GM23338 (cell line): ENCODE data around the gene TCIRG1. TPM values are rescaled to one million over a fixed set of nuclear protein-coding genes. Genes with fewer than 3 reads are reported as not detected.

Experiments used
- ATAC-seq: fragments of 200-7000 bp; cut with Tn5 transposase; 3 replicates; pipeline ENCODE4 v1.9.1; 2020
- DNase-seq: peaks from one replicate; pipeline ENCODE4 v3.0.0-alpha.2; 2015; ENCODE audit warnings: low spot score
- H2AFZ ChIP-seq: fragments of 200-600 bp; sonication (generic); 2 replicates; pipeline ENCODE4 v1.8.0; 2016; ENCODE audit warnings: antibody characterized with exemption, mild to moderate bottlenecking, moderate library complexity
- H3F3A ChIP-seq: fragments of 200-600 bp; sonication (generic); replicated peaks from 2 replicates; pipeline ENCODE4 v1.8.0; 2017; ENCODE audit warnings: antibody characterized with exemption, mixed run types, low read depth
- H3K27ac ChIP-seq: fragments of 200-600 bp; sonication (generic); 2 replicates; pipeline ENCODE4 v1.6.1; 2016; ENCODE audit warnings: low read depth
- H3K27me3 ChIP-seq: fragments of 200-600 bp; sonication (generic); 2 replicates; pipeline ENCODE4 v1.8.0; 2016; ENCODE audit warnings: mild to moderate bottlenecking, mixed run types, moderate library complexity; ENCODE audit not compliant: insufficient read depth
- H3K36me3 ChIP-seq: fragments of 200-600 bp; sonication (generic); 2 replicates; pipeline ENCODE4 v1.8.0; 2016; ENCODE audit warnings: mild to moderate bottlenecking; ENCODE audit not compliant: insufficient read depth
- H3K4me1 ChIP-seq: fragments of 200-600 bp; sonication (generic); 2 replicates; pipeline ENCODE4 v1.8.0; 2016; ENCODE audit warnings: mild to moderate bottlenecking, moderate library complexity; ENCODE audit not compliant: insufficient read depth
- H3K4me2 ChIP-seq: fragments of 200-600 bp; sonication (generic); 2 replicates; pipeline ENCODE4 v1.7.1; 2017; ENCODE audit warnings: mixed run types
- H3K4me3 ChIP-seq: fragments of 200-600 bp; sonication (generic); 2 replicates; pipeline ENCODE4 v1.6.1; 2016; ENCODE audit warnings: mixed run types
- H3K79me2 ChIP-seq: fragments of 200-600 bp; sonication (generic); replicated peaks from 2 replicates; pipeline ENCODE4 v1.8.0; 2017; ENCODE audit warnings: mild to moderate bottlenecking; ENCODE audit not compliant: insufficient read depth
- H3K9me2 ChIP-seq: fragments of 200-600 bp; sonication (generic); 2 replicates; pipeline ENCODE4 v1.8.0; 2017; ENCODE audit not compliant: insufficient read depth
- H4K20me1 ChIP-seq: fragments of 200-600 bp; sonication (generic); replicated peaks from 2 replicates; pipeline ENCODE4 v1.8.0; 2017; ENCODE audit warnings: mild to moderate bottlenecking; ENCODE audit not compliant: insufficient read depth
- H3K27ac Mint-ChIP-seq: 2 replicates; pipeline ENCODE4 v1.8.0; 2020; ENCODE audit warnings: inconsistent platforms, mild to moderate bottlenecking, moderate library complexity, mixed read lengths
- H3K27me3 Mint-ChIP-seq: 3 replicates; pipeline ENCODE4 v1.8.0; 2022; ENCODE audit warnings: low read depth, mild to moderate bottlenecking, moderate library complexity, mixed read lengths, inconsistent platforms; ENCODE audit not compliant: insufficient read depth, poor library complexity
- H3K36me3 Mint-ChIP-seq: 3 replicates; pipeline ENCODE4 v1.8.0; 2021; ENCODE audit warnings: low read depth, mild to moderate bottlenecking, inconsistent platforms, moderate library complexity, mixed read lengths
- H3K4me1 Mint-ChIP-seq: 3 replicates; pipeline ENCODE4 v1.8.0; 2020; ENCODE audit warnings: mild to moderate bottlenecking, inconsistent platforms, mixed read lengths
- H3K4me3 Mint-ChIP-seq: 3 replicates; pipeline ENCODE4 v1.8.0; 2021; ENCODE audit warnings: moderate library complexity, mild to moderate bottlenecking, inconsistent platforms, mixed read lengths
- H3K9me3 Mint-ChIP-seq: 3 replicates; pipeline ENCODE4 v1.8.0; 2020; ENCODE audit warnings: moderate library complexity, mild to moderate bottlenecking, inconsistent platforms, mixed read lengths
- CREB1 ChIP-seq: fragments of 250-450 bp; sonication (Bioruptor Pico); IDR thresholded peaks from 2 replicates; pipeline ENCODE4 v1.5.0; 2020; ENCODE audit warnings: low read depth, mild to moderate bottlenecking, moderate library complexity
- EZH2 ChIP-seq: fragments of 200-600 bp; sonication (generic); IDR thresholded peaks from one replicate; pipeline ENCODE4 v1.8.0; 2017; ENCODE audit warnings: antibody characterized with exemption, mild to moderate bottlenecking, low read depth; ENCODE audit not compliant: unreplicated experiment
- EZH2phosphoT487 ChIP-seq: fragments of 200-600 bp; sonication (generic); IDR thresholded peaks from one replicate; pipeline ENCODE4 v1.8.1; 2018; ENCODE audit warnings: antibody characterized with exemption; ENCODE audit not compliant: unreplicated experiment
- NANOG ChIP-seq: IDR thresholded peaks from 2 replicates; pipeline ENCODE4 v1.6.1; 2016; ENCODE audit warnings: antibody characterized with exemption, borderline replicate concordance
- POLR2AphosphoS5 ChIP-seq: IDR thresholded peaks from 2 replicates; pipeline ENCODE4 v1.6.1; 2016; ENCODE audit warnings: antibody characterized with exemption, low read depth
- REST ChIP-seq: IDR thresholded peaks from one replicate; pipeline ENCODE4 v1.6.1; 2018; ENCODE audit warnings: antibody characterized with exemption; ENCODE audit not compliant: unreplicated experiment
- STAT1 ChIP-seq: IDR thresholded peaks from one replicate; pipeline ENCODE4 v1.6.1; 2016; ENCODE audit warnings: antibody characterized with exemption; ENCODE audit not compliant: unreplicated experiment
- ZNF114 ChIP-seq: fragments of 250-450 bp; sonication (Bioruptor Pico); IDR thresholded peaks from 2 replicates; pipeline ENCODE4 v1.5.0; 2020; ENCODE audit warnings: mild to moderate bottlenecking, moderate library complexity
- ZNF331 ChIP-seq: fragments of 250-450 bp; sonication (Bioruptor Pico); IDR thresholded peaks from 2 replicates; pipeline ENCODE4 v1.5.0; 2020; ENCODE audit warnings: low read depth, mild to moderate bottlenecking, moderate library complexity
- polyA plus RNA-seq: library from polyadenylated mRNA; unstranded; fragments of >200 nt; fragmentation: Nextera tagmentation; extraction: Ambion mirVana; gene quantifications from 2 replicates; pipeline ENCODE4 v1.2.1, GENCODE V29; 2016
- total RNA-seq: library from RNA; depleted of rRNA; stranded (reverse); fragments of >200 nt; shearing (Covaris generic); gene quantifications from 2 replicates; pipeline ENCODE4 v1.2.3, GENCODE V29; 2014
- TF ChIP-seq, protein P1 (sequence below): fragments of 250-450 bp; sonication (Bioruptor Pico); IDR thresholded peaks from 2 replicates; pipeline ENCODE4 v1.5.0; 2020; ENCODE audit warnings: mild to moderate bottlenecking, moderate library complexity

The TCIRG1 gene
- total and polyA plus RNA-seq, 2 experiments from 2014 or later, result 20.4 to 40.4 TPM

DNA sequence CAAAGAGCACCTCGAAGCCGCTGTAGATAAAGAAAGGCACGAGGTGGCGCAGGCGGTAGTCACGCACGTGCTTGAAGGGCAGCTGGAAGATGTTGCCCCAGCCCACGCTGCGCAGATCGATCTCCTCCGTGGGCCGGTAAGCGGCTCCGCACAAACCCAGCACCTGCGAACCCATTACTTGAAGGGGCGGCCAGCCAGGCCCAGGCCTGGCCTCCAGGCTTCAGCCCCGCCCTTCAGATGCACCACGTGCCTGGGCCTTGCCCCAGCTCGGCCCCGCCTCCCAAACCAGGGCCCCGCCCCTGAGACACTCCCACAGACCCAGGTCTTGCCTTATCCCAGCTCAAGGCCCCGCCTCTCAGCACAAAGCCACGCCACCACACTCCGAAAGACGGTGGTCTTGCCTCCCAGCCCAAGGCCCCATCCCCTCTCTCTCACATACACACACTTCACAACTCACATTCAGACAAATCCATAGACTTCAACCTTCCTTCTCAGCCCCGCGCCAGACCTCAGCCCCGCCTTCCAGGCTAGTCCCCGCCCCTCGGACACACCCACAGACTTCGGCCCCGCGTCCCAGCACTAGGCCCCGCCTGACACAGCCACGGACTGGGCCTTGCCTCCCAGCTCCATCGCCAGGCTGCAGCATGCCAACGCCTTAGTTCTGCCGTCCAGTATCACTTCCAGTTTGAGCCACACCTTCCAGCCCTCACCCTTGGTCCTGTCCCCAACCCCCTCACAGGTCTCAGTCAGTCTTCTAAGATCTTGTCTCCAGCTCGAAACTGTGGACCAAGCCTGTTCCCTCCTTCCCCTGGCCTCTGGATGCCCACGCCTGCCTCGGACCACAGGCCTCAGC lies 42.0 kb upstream of the TCIRG1 start (continued):
- TF ChIP-seq REST (no peak), POLR2AphosphoS5 (peak; percentile 57), ZNF114 (CRISPR knock-in tag) (no peak), CREB1 (no peak)

DNA sequence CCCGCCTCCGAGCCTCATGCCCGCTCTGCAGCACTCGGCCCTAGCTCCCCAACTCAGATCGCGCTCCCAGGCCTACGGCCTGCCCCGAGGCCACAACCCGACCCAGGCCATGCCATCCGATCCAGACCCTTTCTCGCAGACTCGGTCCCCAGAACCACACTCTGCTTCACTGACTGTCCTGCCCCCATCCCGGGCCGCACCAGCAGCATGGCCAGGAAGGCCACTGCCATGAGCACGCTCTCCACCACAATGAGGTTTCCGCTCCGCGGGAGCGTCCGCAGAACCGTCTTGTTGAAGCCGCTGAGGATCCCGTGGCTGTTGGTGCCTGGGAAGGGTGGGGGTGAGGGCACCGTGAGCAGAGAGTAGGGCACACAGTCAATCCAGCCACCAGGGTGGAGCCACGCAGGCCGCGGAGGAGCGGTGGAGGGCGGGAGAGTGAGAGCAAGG lies 41.3 kb upstream of the TCIRG1 start:
- no peak overlapping the region for H3K27ac ChIP-seq
- no peaks in the 10 kb centered on the region for H4K20me1 ChIP-seq
- H3K4me2 ChIP-seq, result peak overlapping the region; percentile 76; the same call in 1 of the 2 replicates
- H3K4me1 ChIP-seq, result peaks cover 4% of the 10 kb centered on the region; the same call in 1 of the 2 replicates
- H3K36me3 Mint-ChIP-seq, result no peaks in the 10 kb centered on the region; the same call in 2 of the 3 replicates
- H3K4me3 Mint-ChIP-seq, result peak overlapping the region; percentile 77; the same call in 2 of the 3 replicates
- H3K27ac Mint-ChIP-seq, result no peak overlapping the region
- H3K27me3 Mint-ChIP-seq, result peaks cover 11% of the 10 kb centered on the region
- DNase-seq (peak; percentile 33), ATAC-seq (peak; percentile 31; the same call in 2 of the 3 replicates)
- peaks cover 4% of the 10 kb centered on the region; the same call in 1 of the 2 replicates for H3F3A ChIP-seq
- peak overlapping the region; percentile 98 for H2AFZ ChIP-seq
- H3K36me3 ChIP-seq, result no peaks in the 10 kb centered on the region
- no peaks in the 10 kb centered on the region for H3K9me3 Mint-ChIP-seq
- H3K9me2 ChIP-seq, result no peaks in the 10 kb centered on the region
- H3K4me1 Mint-ChIP-seq, result peaks cover 12% of the 10 kb centered on the region; the same call in 2 of the 3 replicates
- peak overlapping the region; percentile 73; the same call in 1 of the 2 replicates for H3K4me3 ChIP-seq
- H3K79me2 ChIP-seq, result no peaks in the 10 kb centered on the region
- no peaks in the 10 kb centered on the region for H3K27me3 ChIP-seq
- TF ChIP-seq POLR2AphosphoS5 (no peak), REST (no peak), ZNF331 (no peak), NANOG (no peak), EZH2 (no peak), ZNF114 (CRISPR knock-in tag) (no peak), STAT1 (no peak), EZH2phosphoT487 (no peak)
- TF ChIP-seq, protein P1, sequence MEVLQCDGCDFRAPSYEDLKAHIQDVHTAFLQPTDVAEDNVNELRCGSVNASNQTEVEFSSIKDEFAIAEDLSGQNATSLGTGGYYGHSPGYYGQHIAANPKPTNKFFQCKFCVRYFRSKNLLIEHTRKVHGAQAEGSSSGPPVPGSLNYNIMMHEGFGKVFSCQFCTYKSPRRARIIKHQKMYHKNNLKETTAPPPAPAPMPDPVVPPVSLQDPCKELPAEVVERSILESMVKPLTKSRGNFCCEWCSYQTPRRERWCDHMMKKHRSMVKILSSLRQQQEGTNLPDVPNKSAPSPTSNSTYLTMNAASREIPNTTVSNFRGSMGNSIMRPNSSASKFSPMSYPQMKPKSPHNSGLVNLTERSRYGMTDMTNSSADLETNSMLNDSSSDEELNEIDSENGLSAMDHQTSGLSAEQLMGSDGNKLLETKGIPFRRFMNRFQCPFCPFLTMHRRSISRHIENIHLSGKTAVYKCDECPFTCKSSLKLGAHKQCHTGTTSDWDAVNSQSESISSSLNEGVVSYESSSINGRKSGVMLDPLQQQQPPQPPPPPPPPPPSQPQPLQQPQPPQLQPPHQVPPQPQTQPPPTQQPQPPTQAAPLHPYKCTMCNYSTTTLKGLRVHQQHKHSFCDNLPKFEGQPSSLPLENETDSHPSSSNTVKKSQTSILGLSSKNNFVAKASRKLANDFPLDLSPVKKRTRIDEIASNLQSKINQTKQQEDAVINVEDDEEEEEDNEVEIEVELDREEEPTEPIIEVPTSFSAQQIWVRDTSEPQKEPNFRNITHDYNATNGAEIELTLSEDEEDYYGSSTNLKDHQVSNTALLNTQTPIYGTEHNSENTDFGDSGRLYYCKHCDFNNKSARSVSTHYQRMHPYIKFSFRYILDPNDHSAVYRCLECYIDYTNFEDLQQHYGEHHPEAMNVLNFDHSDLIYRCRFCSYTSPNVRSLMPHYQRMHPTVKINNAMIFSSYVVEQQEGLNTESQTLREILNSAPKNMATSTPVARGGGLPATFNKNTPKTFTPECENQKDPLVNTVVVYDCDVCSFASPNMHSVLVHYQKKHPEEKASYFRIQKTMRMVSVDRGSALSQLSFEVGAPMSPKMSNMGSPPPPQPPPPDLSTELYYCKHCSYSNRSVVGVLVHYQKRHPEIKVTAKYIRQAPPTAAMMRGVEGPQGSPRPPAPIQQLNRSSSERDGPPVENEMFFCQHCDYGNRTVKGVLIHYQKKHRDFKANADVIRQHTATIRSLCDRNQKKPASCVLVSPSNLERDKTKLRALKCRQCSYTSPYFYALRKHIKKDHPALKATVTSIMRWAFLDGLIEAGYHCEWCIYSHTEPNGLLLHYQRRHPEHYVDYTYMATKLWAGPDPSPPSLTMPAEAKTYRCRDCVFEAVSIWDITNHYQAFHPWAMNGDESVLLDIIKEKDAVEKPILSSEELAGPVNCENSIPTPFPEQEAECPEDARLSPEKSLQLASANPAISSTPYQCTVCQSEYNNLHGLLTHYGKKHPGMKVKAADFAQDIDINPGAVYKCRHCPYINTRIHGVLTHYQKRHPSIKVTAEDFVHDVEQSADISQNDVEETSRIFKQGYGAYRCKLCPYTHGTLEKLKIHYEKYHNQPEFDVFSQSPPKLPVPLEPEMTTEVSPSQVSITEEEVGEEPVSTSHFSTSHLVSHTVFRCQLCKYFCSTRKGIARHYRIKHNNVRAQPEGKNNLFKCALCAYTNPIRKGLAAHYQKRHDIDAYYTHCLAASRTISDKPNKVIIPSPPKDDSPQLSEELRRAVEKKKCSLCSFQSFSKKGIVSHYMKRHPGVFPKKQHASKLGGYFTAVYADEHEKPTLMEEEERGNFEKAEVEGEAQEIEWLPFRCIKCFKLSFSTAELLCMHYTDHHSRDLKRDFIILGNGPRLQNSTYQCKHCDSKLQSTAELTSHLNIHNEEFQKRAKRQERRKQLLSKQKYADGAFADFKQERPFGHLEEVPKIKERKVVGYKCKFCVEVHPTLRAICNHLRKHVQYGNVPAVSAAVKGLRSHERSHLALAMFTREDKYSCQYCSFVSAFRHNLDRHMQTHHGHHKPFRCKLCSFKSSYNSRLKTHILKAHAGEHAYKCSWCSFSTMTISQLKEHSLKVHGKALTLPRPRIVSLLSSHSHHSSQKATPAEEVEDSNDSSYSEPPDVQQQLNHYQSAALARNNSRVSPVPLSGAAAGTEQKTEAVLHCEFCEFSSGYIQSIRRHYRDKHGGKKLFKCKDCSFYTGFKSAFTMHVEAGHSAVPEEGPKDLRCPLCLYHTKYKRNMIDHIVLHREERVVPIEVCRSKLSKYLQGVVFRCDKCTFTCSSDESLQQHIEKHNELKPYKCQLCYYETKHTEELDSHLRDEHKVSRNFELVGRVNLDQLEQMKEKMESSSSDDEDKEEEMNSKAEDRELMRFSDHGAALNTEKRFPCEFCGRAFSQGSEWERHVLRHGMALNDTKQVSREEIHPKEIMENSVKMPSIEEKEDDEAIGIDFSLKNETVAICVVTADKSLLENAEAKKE, result no peak
